SU-DHL-6 (cell line): ENCODE measurements around the gene ADPRM.

Experiments
- CTCF ChIP-seq: fragments of 200-600 bp; sonication (generic); IDR thresholded peaks from one replicate; pipeline ENCODE4 v1.5.1; 2017; ENCODE audit warnings: antibody characterized with exemption, mild to moderate bottlenecking, low read length, moderate library complexity; ENCODE audit not compliant: insufficient read depth, poor library complexity, severe bottlenecking
- EZH2phosphoT487 ChIP-seq: fragments of 200-600 bp; sonication (generic), shearing (Covaris generic); conservative IDR thresholded peaks from 2 replicates; pipeline ENCODE4 v1.6.1; 2018; ENCODE audit warnings: mild to moderate bottlenecking, antibody characterized with exemption, low read length, moderate library complexity, mixed read lengths

GRCh38 chr17:10699856-10700255 lies 2.5 kb downstream of the ADPRM start:
- TF ChIP-seq CTCF, result no peak
- TF ChIP-seq EZH2phosphoT487, result no peak
